ENCODE data around the gene CSNK2B.
A peak's percentile ranks its signal among the peaks of the same experiment; 100 is the strongest.

The CSNK2B gene

DNA sequence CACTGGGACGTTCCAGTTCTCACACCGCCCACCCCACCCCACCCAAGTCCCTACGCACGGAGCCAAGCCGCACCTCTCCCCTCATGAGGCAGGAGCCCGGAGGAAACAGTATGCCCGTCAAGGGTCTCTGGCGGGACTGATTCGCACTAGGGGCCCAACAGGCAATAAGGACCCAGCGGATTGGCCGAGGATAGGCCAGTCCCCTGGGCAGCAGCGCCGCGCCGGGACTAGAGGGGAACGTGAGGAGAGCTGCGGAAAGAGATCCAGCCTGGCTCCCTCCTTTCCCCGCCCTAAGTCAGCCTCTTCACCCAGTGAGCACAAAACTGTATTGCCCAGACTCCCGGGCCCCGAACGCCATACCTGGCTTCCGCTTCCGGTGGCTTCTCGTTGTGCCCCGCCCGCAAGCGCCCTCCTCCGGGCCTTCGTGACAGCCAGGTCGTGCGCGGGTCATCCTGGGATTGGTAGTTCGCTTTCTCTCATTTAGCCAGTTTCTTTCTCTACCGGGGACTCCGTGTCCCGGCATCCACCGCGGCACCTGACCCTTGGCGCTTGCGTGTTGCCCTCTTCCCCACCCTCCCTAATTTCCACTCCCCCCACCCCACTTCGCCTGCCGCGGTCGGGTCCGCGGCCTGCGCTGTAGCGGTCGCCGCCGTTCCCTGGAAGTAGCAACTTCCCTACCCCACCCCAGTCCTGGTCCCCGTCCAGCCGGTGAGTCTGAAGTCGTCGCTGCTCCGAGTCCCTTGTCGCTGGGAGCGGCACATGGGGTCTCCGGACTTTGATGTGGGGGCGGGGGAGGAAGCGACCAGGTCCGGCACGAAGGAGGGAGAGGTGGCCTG is at the start of gene CSNK2B:
TSS of gene CSNK2B (plus strand) at position 580 of the 836 bp plus-strand sequence. CDS start 752 bp downstream, outside the sequence.
- Histone ChIP-seq H3K4me1 (ENCODE audit: low read length) (peaks cover 31% of the 10 kb centered on the region), H3K9me2 (replicated peaks; ENCODE audit: insufficient read depth, low read length) (no peaks in the 10 kb centered on the region), H3K4me2 (ENCODE audit: low read depth, low read length) (peak within 1 kb of the TSS; percentile 97), H3K36me3 (replicated peaks; ENCODE audit: insufficient read depth, low read length) (peaks cover 13% of the 10 kb centered on the region), H3K79me2 (ENCODE audit: low read length) (peaks cover 70% of the 10 kb centered on the region), H4K20me1 (ENCODE audit: insufficient read depth, low read length) (no peaks in the 10 kb centered on the region), H3F3A (ENCODE audit: insufficient read depth, low read length) (peaks cover 20% of the 10 kb centered on the region), H2AFZ (ENCODE audit: low read length) (peak within 1 kb of the TSS; percentile 82), H3K9me3 (replicated peaks; ENCODE audit: insufficient read depth, low read length) (no peaks in the 10 kb centered on the region), H3K27me3 (replicated peaks; ENCODE audit: insufficient read depth, low read length) (no peaks in the 10 kb centered on the region), H3K4me3 (ENCODE audit: low read length) (peak within 1 kb of the TSS; percentile 99), H3K9ac (ENCODE audit: low read length) (peak within 1 kb of the TSS; percentile 100), H3K27ac (ENCODE audit: low read length) (peak within 1 kb of the TSS; percentile 99)
- DNase-seq: peak; percentile 98
- TF ChIP-seq, protein P1, sequence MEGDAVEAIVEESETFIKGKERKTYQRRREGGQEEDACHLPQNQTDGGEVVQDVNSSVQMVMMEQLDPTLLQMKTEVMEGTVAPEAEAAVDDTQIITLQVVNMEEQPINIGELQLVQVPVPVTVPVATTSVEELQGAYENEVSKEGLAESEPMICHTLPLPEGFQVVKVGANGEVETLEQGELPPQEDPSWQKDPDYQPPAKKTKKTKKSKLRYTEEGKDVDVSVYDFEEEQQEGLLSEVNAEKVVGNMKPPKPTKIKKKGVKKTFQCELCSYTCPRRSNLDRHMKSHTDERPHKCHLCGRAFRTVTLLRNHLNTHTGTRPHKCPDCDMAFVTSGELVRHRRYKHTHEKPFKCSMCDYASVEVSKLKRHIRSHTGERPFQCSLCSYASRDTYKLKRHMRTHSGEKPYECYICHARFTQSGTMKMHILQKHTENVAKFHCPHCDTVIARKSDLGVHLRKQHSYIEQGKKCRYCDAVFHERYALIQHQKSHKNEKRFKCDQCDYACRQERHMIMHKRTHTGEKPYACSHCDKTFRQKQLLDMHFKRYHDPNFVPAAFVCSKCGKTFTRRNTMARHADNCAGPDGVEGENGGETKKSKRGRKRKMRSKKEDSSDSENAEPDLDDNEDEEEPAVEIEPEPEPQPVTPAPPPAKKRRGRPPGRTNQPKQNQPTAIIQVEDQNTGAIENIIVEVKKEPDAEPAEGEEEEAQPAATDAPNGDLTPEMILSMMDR (IDR thresholded peaks at IDR 0.05; ENCODE audit: low read length): no peak; the same call in 1 of the 2 replicates
- TF ChIP-seq EZH2phosphoT487 (IDR thresholded peaks at IDR 0.05; ENCODE audit: low read length): no peak
- TF ChIP-seq EZH2 (optimal IDR thresholded peaks at IDR 0.05; ENCODE audit: low read depth, low read length): no peak

- no peak for DNase-seq
- Histone ChIP-seq H3K27me3 (replicated peaks; ENCODE audit: insufficient read depth, low read length) (no peaks in the 10 kb centered on the region), H3K27ac (ENCODE audit: low read length) (no peak overlapping the region), H2AFZ (ENCODE audit: low read length) (no peak overlapping the region), H3K79me2 (ENCODE audit: low read length) (peaks cover 14% of the 10 kb centered on the region), H3K9ac (ENCODE audit: low read length) (no peak overlapping the region), H3K4me2 (ENCODE audit: low read depth, low read length) (no peak overlapping the region), H3K4me1 (ENCODE audit: low read length) (peaks cover 11% of the 10 kb centered on the region), H4K20me1 (ENCODE audit: insufficient read depth, low read length) (no peaks in the 10 kb centered on the region), H3K9me3 (replicated peaks; ENCODE audit: insufficient read depth, low read length) (no peaks in the 10 kb centered on the region), H3F3A (ENCODE audit: insufficient read depth, low read length) (peaks cover 13% of the 10 kb centered on the region; the same call in 1 of the 2 replicates), H3K36me3 (replicated peaks; ENCODE audit: insufficient read depth, low read length) (no peaks in the 10 kb centered on the region), H3K9me2 (replicated peaks; ENCODE audit: insufficient read depth, low read length) (no peaks in the 10 kb centered on the region), H3K4me3 (ENCODE audit: low read length) (no peak overlapping the region)
- TF ChIP-seq EZH2phosphoT487 (IDR thresholded peaks at IDR 0.05; ENCODE audit: low read length) (no peak), EZH2 (optimal IDR thresholded peaks at IDR 0.05; ENCODE audit: low read depth, low read length) (no peak)
- TF ChIP-seq, protein P1 (IDR thresholded peaks at IDR 0.05; ENCODE audit: low read length): no peak
Observed at GRCh38 chr6:31617010-31617409, 48.9 kb upstream of the CSNK2B start.

DNA sequence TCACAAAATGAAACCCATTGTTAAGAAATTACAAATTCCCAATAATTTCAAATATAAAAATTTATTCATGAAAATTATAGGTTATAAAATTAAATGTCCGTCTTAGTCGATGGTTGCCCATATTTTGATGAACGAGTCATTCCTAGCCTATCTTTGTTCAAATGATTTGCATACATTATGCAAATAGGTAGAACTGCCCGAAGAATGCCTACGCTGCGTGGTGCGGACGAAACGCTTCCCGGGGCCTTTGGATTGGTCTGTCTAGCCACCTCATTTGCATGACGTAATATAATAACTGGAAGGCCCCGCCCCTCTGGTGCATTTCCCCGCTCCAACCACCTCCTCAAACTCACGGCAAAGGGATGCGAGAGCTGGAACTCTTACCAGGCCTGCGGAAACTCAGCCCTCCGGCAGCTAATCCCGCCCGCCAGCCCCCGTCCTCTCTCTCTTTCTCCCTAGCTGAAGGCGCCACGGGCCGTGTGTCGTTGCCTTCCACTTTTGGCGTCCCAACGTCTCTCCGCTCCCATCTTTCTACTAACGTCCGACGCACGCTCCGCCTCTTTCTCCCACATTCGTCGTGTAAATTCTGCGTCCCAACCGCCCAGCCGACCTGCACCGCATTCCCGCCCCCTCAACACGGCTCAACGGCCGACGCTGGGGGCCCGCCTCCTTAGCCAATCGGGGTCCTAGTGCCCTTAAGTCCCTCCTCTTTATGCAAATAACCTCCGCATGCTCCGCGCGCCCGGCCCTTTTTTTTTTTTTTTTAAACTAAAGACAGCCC is 45.9 kb upstream of the CSNK2B start:
- Histone ChIP-seq H3F3A (ENCODE audit: insufficient read depth, low read length) (peaks cover 8% of the 10 kb centered on the region; the same call in 1 of the 2 replicates), H3K4me2 (ENCODE audit: low read depth, low read length) (peak overlapping the region; percentile 66), H3K9me3 (replicated peaks; ENCODE audit: insufficient read depth, low read length) (no peaks in the 10 kb centered on the region), H2AFZ (ENCODE audit: low read length) (peak overlapping the region; percentile 63), H3K9me2 (replicated peaks; ENCODE audit: insufficient read depth, low read length) (no peaks in the 10 kb centered on the region), H3K9ac (ENCODE audit: low read length) (peak overlapping the region; percentile 91), H3K4me3 (ENCODE audit: low read length) (peak overlapping the region; percentile 72), H3K4me1 (ENCODE audit: low read length) (peaks cover 9% of the 10 kb centered on the region), H3K79me2 (ENCODE audit: low read length) (peaks cover 44% of the 10 kb centered on the region), H3K27ac (ENCODE audit: low read length) (peak overlapping the region; percentile 99), H4K20me1 (ENCODE audit: insufficient read depth, low read length) (no peaks in the 10 kb centered on the region), H3K27me3 (replicated peaks; ENCODE audit: insufficient read depth, low read length) (no peaks in the 10 kb centered on the region), H3K36me3 (replicated peaks; ENCODE audit: insufficient read depth, low read length) (peaks cover 3% of the 10 kb centered on the region; the same call in 1 of the 2 replicates)
- peak; percentile 98 for DNase-seq
- TF ChIP-seq, protein P1 (IDR thresholded peaks at IDR 0.05; ENCODE audit: low read length): no peak
- TF ChIP-seq EZH2 (optimal IDR thresholded peaks at IDR 0.05; ENCODE audit: low read depth, low read length) (no peak), EZH2phosphoT487 (IDR thresholded peaks at IDR 0.05; ENCODE audit: low read length) (no peak)
